HG03571 (cell line): ENCODE measurements around the gene LGMN.
"Not testable (repeated sequence)": the region's sequence is repeated elsewhere in the genome, so short reads cannot be mapped to it uniquely, and the experiment has no call there.

Source experiments
- ATAC-seq: cut with Tn5 transposase; IDR thresholded peaks from one replicate; pipeline ENCODE4 v1.9.1; 2021; ENCODE audit not compliant: unreplicated experiment

LGMN gene

GRCh38 chr14:92763666-92764631, 15.5 kb upstream of the LGMN start:
- ATAC-seq, result not testable (repeated sequence)

- no peak for ATAC-seq
Observed at GRCh38 chr14:92760524-92760805, 12.0 kb upstream of the LGMN start.

- no peak for ATAC-seq
Observed at GRCh38 chr14:92759679-92760523, 11.5 kb upstream of the LGMN start.

DNA sequence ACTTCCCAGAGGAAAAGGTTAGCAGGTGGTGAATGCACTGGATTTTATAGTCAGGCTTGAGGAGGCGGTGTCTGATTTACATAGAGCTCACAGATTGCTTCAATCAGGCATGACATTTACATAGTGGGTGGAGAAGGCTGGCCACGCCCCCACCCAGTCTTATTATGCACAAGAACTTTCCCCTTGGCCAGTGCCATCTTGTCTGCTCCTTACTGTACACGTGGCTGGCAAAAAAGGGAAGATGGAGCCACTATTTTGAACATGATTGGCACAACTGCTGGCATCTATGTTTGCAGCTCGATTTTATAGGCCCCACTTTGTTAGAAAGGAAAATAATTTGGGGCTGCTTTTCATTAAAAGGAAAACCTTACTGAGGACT, 10.9 kb upstream of the LGMN start:
- ATAC-seq, result no peak

DNA sequence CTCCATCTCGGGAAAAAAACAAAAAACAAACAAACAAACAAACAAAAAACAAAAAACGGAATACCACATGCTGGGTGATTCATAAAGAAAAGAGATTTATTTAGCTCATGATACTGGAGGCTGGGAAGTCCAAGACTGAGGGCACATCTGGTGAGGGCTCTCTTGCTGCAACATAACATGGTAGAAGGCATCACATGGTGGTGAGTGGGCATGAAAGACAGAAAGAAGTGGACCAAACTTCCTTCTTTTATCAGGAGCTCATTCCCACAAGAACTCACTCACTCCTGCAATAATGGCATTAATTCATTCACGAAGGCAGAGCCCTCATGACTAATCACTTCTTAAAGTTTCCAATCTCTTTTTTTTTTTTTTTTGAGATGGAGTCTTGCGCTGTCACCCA, 8.0 kb upstream of the LGMN start:
- no peak for ATAC-seq

DNA sequence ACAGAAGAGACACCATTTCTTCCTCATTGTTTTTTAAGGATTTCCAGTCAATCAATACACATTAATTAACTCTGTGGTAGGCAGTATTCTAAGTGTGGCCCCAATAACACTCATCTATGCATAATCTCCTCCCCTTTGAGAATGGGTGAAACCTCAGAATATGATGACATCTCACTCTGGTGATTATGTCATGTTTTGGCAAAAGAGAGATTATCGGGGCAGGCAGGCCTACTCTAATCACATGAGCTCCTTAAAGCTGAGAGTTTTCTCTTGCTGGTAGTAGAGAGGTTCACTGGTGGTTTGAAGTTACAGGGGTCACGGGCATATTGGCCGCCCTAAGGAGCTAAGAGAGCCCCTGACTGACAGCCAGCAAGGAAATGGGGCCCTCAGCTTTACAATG, 7.1 kb upstream of the LGMN start:
- ATAC-seq, result no peak

- no peak for ATAC-seq
Observed at GRCh38 chr14:92754966-92755365, 6.5 kb upstream of the LGMN start.

DNA sequence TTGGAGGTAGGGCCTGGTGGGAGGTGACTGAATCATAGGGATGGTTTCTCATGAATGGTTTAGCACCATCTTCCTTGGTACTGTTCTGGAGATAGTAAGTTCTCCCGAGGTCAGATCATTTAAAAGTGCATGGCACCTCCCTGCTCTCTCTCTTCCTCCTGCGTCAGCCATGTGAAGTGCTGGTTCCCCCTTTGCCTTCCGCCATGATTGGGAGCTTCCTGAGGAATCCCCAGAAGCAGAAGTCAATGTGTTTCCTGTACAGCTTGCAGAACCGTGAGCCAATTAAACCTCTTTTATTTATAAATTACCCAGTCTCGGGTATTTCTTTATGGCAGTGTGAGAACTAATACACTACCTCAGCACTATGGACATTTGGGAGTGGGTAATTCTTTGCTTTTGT, 4.8 kb upstream of the LGMN start:
- ATAC-seq, result no peak

DNA sequence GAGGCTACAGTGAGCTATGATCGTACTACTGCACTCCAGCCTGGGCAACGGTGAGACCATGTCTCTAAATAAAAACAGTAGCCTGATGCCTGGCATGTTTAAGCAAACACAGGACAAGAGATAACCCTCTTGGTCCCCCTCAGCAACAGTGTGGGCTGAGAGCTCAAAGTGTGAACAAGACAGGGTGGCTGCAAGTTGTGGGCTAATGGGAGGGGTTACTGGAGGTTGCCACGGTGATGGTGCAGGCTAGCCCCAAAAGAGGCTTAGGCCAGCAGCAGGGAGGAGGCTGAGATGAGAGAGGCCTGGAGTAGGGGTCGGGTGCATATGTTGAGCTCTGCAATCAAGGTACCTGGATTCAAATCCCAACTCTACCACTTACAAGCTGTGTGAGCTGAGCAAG, 3.4 kb upstream of the LGMN start:
- ATAC-seq, result no peak

DNA sequence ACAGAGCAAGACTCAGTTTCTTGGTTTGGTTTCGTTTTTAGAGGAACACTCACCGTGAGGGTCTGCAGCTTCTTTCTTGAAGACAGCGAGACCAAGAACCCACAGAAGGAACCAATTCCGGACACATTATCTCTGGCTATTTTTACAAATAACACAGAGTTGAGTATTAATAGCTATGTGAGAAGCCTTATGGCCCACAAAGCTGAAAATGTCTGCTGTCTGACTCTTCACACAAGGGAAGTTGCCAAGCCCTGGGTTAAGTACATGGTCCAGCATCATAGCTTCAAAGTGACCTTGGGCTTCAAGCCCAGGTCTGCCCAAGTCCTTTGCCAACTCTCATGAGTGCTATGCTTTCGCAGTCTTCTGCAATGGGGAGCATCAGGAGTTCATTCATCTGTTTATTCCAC, 2.6 kb upstream of the LGMN start:
- no peak for ATAC-seq

GRCh38 chr14:92750222-92750728, 1.8 kb upstream of the LGMN start:
- ATAC-seq, result not testable (repeated sequence)

- no peak for ATAC-seq
Observed at GRCh38 chr14:92747701-92748258, 647 bp downstream of the LGMN start.

- no peak for ATAC-seq
Observed at GRCh38 chr14:92744198-92744597, 4.2 kb downstream of the LGMN start.

DNA sequence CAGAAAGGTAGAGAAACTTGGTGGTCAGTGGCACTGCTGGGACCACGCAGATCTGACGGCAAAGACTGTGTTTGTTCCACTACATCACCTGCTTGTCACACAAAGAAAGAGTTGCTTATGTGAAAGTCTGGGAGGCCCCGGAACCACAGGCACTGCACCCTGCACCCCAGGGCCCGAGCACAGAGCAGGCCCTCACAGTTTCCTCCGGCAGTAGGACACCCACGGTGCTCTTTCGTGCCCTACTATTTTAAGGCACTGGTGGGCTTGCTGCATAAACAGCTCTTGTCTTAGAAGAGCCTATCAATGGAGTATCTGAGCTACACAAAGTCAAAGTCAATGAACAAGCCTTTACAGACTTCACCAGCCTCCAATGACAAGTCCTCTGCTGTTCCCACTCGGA, 8.0 kb downstream of the LGMN start:
- ATAC-seq, result no peak

GRCh38 chr14:92737619-92738188, 10.7 kb downstream of the LGMN start:
- no peak for ATAC-seq

GRCh38 chr14:92737206-92737605, 11.2 kb downstream of the LGMN start:
- ATAC-seq, result no peak

GRCh38 chr14:92735344-92735743, 13.1 kb downstream of the LGMN start:
- ATAC-seq, result no peak

DNA sequence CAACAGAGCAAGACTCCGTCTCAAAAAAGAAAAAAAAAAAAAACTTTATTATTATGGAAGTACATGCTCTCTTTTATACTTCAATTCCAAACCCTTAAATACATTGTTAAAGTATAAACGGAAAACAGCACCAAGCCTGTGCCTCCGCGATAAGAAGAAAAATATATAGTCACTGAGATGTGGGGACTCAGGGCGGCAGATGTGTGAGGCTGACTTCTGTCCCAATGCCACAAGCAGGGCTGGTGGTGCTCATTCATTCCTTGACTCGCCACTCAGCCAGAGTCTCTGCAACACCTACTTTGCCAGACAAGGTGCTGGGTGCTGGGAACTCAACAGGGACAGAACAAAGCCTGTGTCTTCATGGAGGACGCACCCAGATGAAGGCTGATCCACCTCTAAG, 13.8 kb downstream of the LGMN start:
- no peak for ATAC-seq

GRCh38 chr14:92733007-92733406, 15.4 kb downstream of the LGMN start:
- no peak for ATAC-seq

DNA sequence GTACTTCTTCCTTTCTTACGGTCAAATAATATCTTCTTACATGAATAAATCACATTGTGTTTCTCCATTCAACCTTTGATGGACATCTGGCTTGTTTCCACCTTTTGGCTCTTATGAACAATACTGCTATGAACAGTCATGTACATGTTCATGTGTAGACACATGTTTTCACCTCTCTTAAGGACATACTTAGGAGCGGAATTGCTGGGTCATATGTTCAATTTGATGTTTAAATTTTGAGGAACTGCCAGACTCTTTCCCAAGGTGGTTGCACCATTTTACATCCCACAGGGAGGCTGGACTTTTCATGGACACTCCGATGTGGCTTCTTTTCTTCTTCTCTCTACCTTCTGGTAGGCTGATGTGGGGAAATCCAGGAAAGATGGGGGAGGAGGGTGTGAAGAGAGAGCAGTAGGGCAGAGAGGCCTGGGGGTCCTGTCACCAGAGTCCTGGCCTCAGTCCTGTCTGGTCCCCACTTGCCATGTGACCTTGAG, 16.8 kb downstream of the LGMN start:
- no peak for ATAC-seq
